GM12878 (cell line): Measurements from ENCODE around the gene NTM. TPM values are rescaled to one million over a fixed set of nuclear protein-coding genes. Genes with fewer than 3 reads are reported as not detected.

ENCODE experiments used
- ATAC-seq: fragments of 200-7000 bp; cut with Tn5 transposase; 3 replicates; pipeline ENCODE4 v1.9.1; 2020; ENCODE audit warnings: mild to moderate bottlenecking, moderate library complexity
- BruUV-seq: library from RNA; stranded (reverse); fragments of 400-500 nt; replicated peaks from 2 replicates; lab custom pipeline; 2021; lab: Mats Ljungman, UMichigan
- CTCF ChIA-PET: fragments of 300-600 bp; sonication (Branson Sonifier 250); formaldehyde crosslinking; extraction: SDS; loops from one replicate; lab custom pipeline; 2021; ENCODE audit warnings: inconsistent platforms; lab: Yijun Ruan, JAX
- POLR2A ChIA-PET: fragments of 350-600 bp; formaldehyde crosslinking; extraction: SDS; loops from one replicate; lab custom pipeline; 2021; ENCODE audit warnings: inconsistent platforms; lab: Charles Lee
- RAD21 ChIA-PET: fragments of 300-600 bp; sonication (Branson Sonifier 250); formaldehyde crosslinking; loops from one replicate; lab custom pipeline; 2023; ENCODE audit warnings: antibody characterized with exemption; ENCODE audit not compliant: unreplicated experiment; lab: Charles Lee
- SMC1A ChIA-PET: fragments of 300-600 bp; sonication (Branson Sonifier 250); formaldehyde crosslinking; loops from one replicate; lab custom pipeline; 2023; ENCODE audit not compliant: unreplicated experiment, uncharacterized antibody; lab: Charles Lee
- DNase-seq: peaks from one replicate; pipeline ENCODE4 v3.0.0-alpha.2; 2011; ENCODE audit warnings: low read depth, low spot score
- FAIRE-seq: peaks from 3 replicates; lab custom pipeline; 2011; peaks lifted over from hg19 to GRCh38; lab: Jason Lieb, UNC
- H2AFZ ChIP-seq: 2 replicates; pipeline ENCODE4 v1.6.0; 2011; ENCODE audit warnings: low read depth, low read length, control low read depth; ENCODE audit not compliant: control insufficient read depth
- H3K27ac ChIP-seq: 2 replicates; pipeline ENCODE4 v1.5.1; 2011; ENCODE audit warnings: control low read depth; ENCODE audit not compliant: control insufficient read depth, insufficient read depth
- H3K27me3 ChIP-seq, 2 experiments: replicated peaks in 1 of 2; 2 replicates each; pipeline versions ENCODE4 v1.6.0 to v1.6.1; 2011; ENCODE audit warnings: low read length in 1 of 2; ENCODE audit not compliant: control insufficient read depth in 2 of 2, insufficient read depth in 2 of 2
- H3K36me3 ChIP-seq, 2 experiments: 2 replicates each; pipeline ENCODE4 v1.5.1; 2011; ENCODE audit warnings: low read length in 1 of 2; ENCODE audit not compliant: control insufficient read depth in 2 of 2, insufficient read depth in 2 of 2
- H3K4me1 ChIP-seq: 2 replicates; pipeline ENCODE4 v1.6.1; 2011; ENCODE audit warnings: mild to moderate bottlenecking, low read length, moderate library complexity, mixed read lengths; ENCODE audit not compliant: control insufficient read depth, insufficient read depth
- H3K4me2 ChIP-seq: 2 replicates; pipeline ENCODE4 v1.6.0; 2011; ENCODE audit warnings: control low read depth; ENCODE audit not compliant: control insufficient read depth, insufficient read depth
- H3K4me3 ChIP-seq: fragments of 200-600 bp; sonication (generic); 2 replicates; pipeline ENCODE4 v1.5.1; 2016
- H3K79me2 ChIP-seq: 2 replicates; pipeline ENCODE4 v1.6.0; 2011; ENCODE audit warnings: low read length; ENCODE audit not compliant: control insufficient read depth, insufficient read depth
- H3K9ac ChIP-seq: 2 replicates; pipeline ENCODE4 v1.8.0; 2011; ENCODE audit warnings: low read length, control low read depth, mixed read lengths; ENCODE audit not compliant: control insufficient read depth, insufficient read depth
- H3K9me3 ChIP-seq: replicated peaks from 3 replicates; pipeline ENCODE4 v1.5.1; 2011; ENCODE audit warnings: mild to moderate bottlenecking, low read length; ENCODE audit not compliant: control insufficient read depth, insufficient read depth
- H4K20me1 ChIP-seq: 2 replicates; pipeline ENCODE4 v1.6.0; 2011; ENCODE audit not compliant: control insufficient read depth, insufficient read depth
- ATF7 ChIP-seq: fragments of 450-650 bp; IDR thresholded peaks from 2 replicates; pipeline ENCODE4 v1.6.1; 2016; ENCODE audit warnings: low read depth, mild to moderate bottlenecking
- CHD1 ChIP-seq: IDR thresholded peaks from 2 replicates; pipeline ENCODE4 v1.6.1; 2012; ENCODE audit warnings: low read depth, low read length, improper control_type of control experiment
- E2F8 ChIP-seq: fragments of 450-650 bp; IDR thresholded peaks from 2 replicates; pipeline ENCODE4 v1.6.1; 2018; ENCODE audit warnings: mild to moderate bottlenecking, low read depth, moderate library complexity; ENCODE audit not compliant: partially characterized antibody
- ESRRA ChIP-seq: IDR thresholded peaks from 2 replicates; pipeline ENCODE4 v1.6.1; 2012; ENCODE audit warnings: mild to moderate bottlenecking, low read length, improper control_type of control experiment
- GABPA ChIP-seq: IDR thresholded peaks from 2 replicates; pipeline ENCODE4 v1.6.1; 2014; ENCODE audit warnings: antibody characterized with exemption, low read depth, mild to moderate bottlenecking, inconsistent platforms
- MEF2B ChIP-seq: fragments of 450-650 bp; IDR thresholded peaks from 2 replicates; pipeline ENCODE4 v1.6.1; 2018; ENCODE audit warnings: mild to moderate bottlenecking, moderate library complexity; ENCODE audit not compliant: partially characterized antibody, poor library complexity, severe bottlenecking
- RELB ChIP-seq: fragments of 450-650 bp; IDR thresholded peaks from 2 replicates; pipeline ENCODE4 v1.6.1; 2017; ENCODE audit warnings: low read depth, mild to moderate bottlenecking, moderate library complexity
- SREBF1 ChIP-seq: IDR thresholded peaks from 2 replicates; pipeline ENCODE4 v1.6.1; 2012; ENCODE audit warnings: mild to moderate bottlenecking, low read length
- TCF3 ChIP-seq: IDR thresholded peaks from 2 replicates; pipeline ENCODE4 v1.6.1; 2012; ENCODE audit warnings: low read depth, mild to moderate bottlenecking, low read length, borderline replicate concordance; ENCODE audit not compliant: insufficient read depth
- WRNIP1 ChIP-seq: IDR thresholded peaks from 2 replicates; pipeline ENCODE4 v1.6.1; 2011; ENCODE audit warnings: low read depth, low read length, improper control_type of control experiment, borderline replicate concordance
- WGBS: methylation state at CpG from one replicate; pipeline ENCODE4 v1.1.6; 2016; ENCODE audit warnings: low lambda C conversion rate; ENCODE audit not compliant: insufficient replicate concordance, insufficient coverage; ENCODE audit errors: missing lambda C conversion rate; 5-methylcytosine and 5-hydroxymethylcytosine counted together
- in situ Hi-C: fragments of 300-500 bp; cut with MboI; formaldehyde crosslinking; loops from 9 replicates; pipeline ENCODE4 v1.14.3; 2018; ENCODE audit warnings: mixed read lengths
- intact Hi-C: fragments of 100-400 bp; cut with micrococcal nuclease; formaldehyde crosslinking; loops from one replicate; pipeline ENCODE4 v1.14.2; 2022; ENCODE audit not compliant: unreplicated experiment
- polyA plus RNA-seq, 11 experiments: library from polyadenylated mRNA; depleted of rRNA in 4 of 11; unstranded in 6 of 11; stranded (reverse) in 5 of 11; fragments of >200 nt; fragmentation: Nextera tagmentation in 4 of 11; fragmentation: Illumina TruSeq in 1 of 11; extraction: Ambion mirVana in 4 of 11; extraction: Trizol in 1 of 11; gene quantifications; 1 replicate in 1 of 11; 2 replicates in 10 of 11; pipeline versions ENCODE4 v1.2.1 to v1.2.3, GENCODE V29; 2011 to 2016; ENCODE audit warnings: inconsistent platforms in 2 of 11, missing spikeins in 2 of 11, low read depth in 1 of 11
- total RNA-seq, 4 experiments: library from RNA; depleted of rRNA in 3 of 4; stranded (reverse); fragments of >200 nt in 3 of 4; fragmentation: Illumina TruSeq in 1 of 4; extraction: Trizol in 1 of 4; gene quantifications; 2 replicates each; pipeline versions ENCODE4 v1.2.1 to v1.2.3, GENCODE V29; 2013 to 2021

Gene NTM
- total and polyA plus RNA-seq, 10 of the 15 experiments (the other 5 are each of a cell fraction or from before 2014, with no cell fraction given) = not detected

- ATAC-seq = no peak
Measured at GRCh38 chr11:132106096-132106982, 735.9 kb downstream of the NTM start.

More at GRCh38 chr11:132106096-132106982, 735.9 kb downstream of the NTM start:
- H3K27me3 ChIP-seq = no peaks in the 10 kb centered on the region
- SMC1A ChIA-PET = interaction anchor here (0.6 to 0.8 kb wide), 3 partner anchors 20 to 358 kb away, joined by 3 to 4 read pairs (median 3); no protein-coding TSS in a partner anchor
- H3K27ac ChIP-seq = no peak overlapping the region
- in situ Hi-C loops (no loop called here), intact Hi-C loops (no loop called here)
- H2AFZ ChIP-seq = no peak overlapping the region
- WGBS = 17% methylated on average over 13 of the region's 13 CpGs
- H3K4me3 ChIP-seq = no peak overlapping the region
- DNase-seq (no peak), FAIRE-seq (no peak)
- no TSS peak for BruUV-seq
- H4K20me1 ChIP-seq = no peaks in the 10 kb centered on the region
- H3K9me3 ChIP-seq = no peaks in the 10 kb centered on the region
- CTCF ChIA-PET = interaction anchor here (1.8 to 2.6 kb wide), 2 partner anchors 13 to 20 kb away, joined by 8 to 9 read pairs; no protein-coding TSS in a partner anchor
- RAD21 ChIA-PET = interaction anchor here (0.6 kb wide), 1 partner anchor 8 kb away, joined by 3 read pairs; no protein-coding TSS in a partner anchor
- H3K79me2 ChIP-seq = no peaks in the 10 kb centered on the region
- H3K4me2 ChIP-seq = no peak overlapping the region
- no peaks in the 10 kb centered on the region for H3K36me3 ChIP-seq
- H3K4me1 ChIP-seq = no peaks in the 10 kb centered on the region
- TF ChIP-seq MEF2B (no peak), TCF3 (no peak), GABPA (no peak), ESRRA (no peak), ATF7 (no peak), RELB (no peak), CHD1 (no peak), WRNIP1 (no peak), SREBF1 (no peak), E2F8 (no peak)
- no peak overlapping the region for H3K9ac ChIP-seq
- POLR2A ChIA-PET = no interaction called here
